ENCODE data around the gene USP12.

GRCh38 chr13:27182054-27182453 lies 10.4 kb upstream of the USP12 start:
- TF ChIP-seq POLR2A (IDR thresholded peaks at IDR 0.05): no peak
- TF ChIP-seq CTCF (IDR thresholded peaks at IDR 0.05): no peak
